CD14-positive monocyte (primary cell): ENCODE data around the gene INPP4A. TPM values are rescaled to one million over a fixed set of nuclear protein-coding genes. Genes with fewer than 3 reads are reported as not detected.

Source experiments
- DNase-seq, 3 donors: peaks; one replicate each; pipeline ENCODE4 v3.0.0-alpha.2; 2011 to 2022
- H2AFZ ChIP-seq: 2 replicates; pipeline ENCODE4 v1.6.0; 2012; ENCODE audit warnings: mild to moderate bottlenecking, low read depth, low read length, inconsistent platforms; ENCODE audit not compliant: insufficient read depth, poor library complexity, severe bottlenecking
- H3K27ac ChIP-seq, 2 donors: 1 replicate in 1 of 2; 2 replicates in 1 of 2; pipeline ENCODE4 v1.5.1; 2012 to 2013; ENCODE audit warnings: low read length in 2 of 2, control low read depth in 1 of 2, inconsistent platforms in 1 of 2, low read depth in 1 of 2, mild to moderate bottlenecking in 1 of 2
- H3K27me3 ChIP-seq, 2 donors: one replicate each; pipeline versions ENCODE4 v1.6.0 to v1.6.1; 2011 to 2013; ENCODE audit warnings: low read length in 2 of 2; ENCODE audit not compliant: control insufficient read depth in 2 of 2, insufficient read depth in 2 of 2
- H3K36me3 ChIP-seq, 2 donors: replicated peaks in 1 of 2; 1 replicate in 1 of 2; 2 replicates in 1 of 2; pipeline versions ENCODE4 v1.5.1 to v1.6.1; 2012 to 2013; ENCODE audit warnings: low read length in 2 of 2, control low read depth in 1 of 2, inconsistent platforms in 1 of 2, mild to moderate bottlenecking in 1 of 2; ENCODE audit not compliant: insufficient read depth in 2 of 2, control insufficient read depth in 1 of 2
- H3K4me1 ChIP-seq, 2 donors: 1 replicate in 1 of 2; 2 replicates in 1 of 2; pipeline versions ENCODE4 v1.5.1 to v1.6.1; 2012 to 2013; ENCODE audit warnings: low read length in 2 of 2, control low read depth in 1 of 2, inconsistent platforms in 1 of 2, mild to moderate bottlenecking in 1 of 2, moderate library complexity in 1 of 2; ENCODE audit not compliant: insufficient read depth in 2 of 2, control insufficient read depth in 1 of 2
- H3K4me2 ChIP-seq: replicated peaks from 2 replicates; pipeline ENCODE3; 2012; ENCODE audit warnings: low read length, moderate library complexity, mild to moderate bottlenecking; ENCODE audit not compliant: poor library complexity, severe bottlenecking; ENCODE audit errors: extremely low read depth
- H3K4me3 ChIP-seq, 3 experiments: fragments of 200-600 bp in 1 of 3; sonication (generic) in 1 of 3; replicated peaks in 1 of 3; 1 replicate in 2 of 3; 2 replicates in 1 of 3; pipeline ENCODE4 v1.5.1; 2011 to 2013; ENCODE audit warnings: low read length in 3 of 3, mild to moderate bottlenecking in 3 of 3, control low read depth in 2 of 3, low read depth in 2 of 3, inconsistent platforms in 1 of 3, moderate library complexity in 1 of 3
- H3K79me2 ChIP-seq: 2 replicates; pipeline ENCODE4 v1.6.0; 2012; ENCODE audit warnings: mild to moderate bottlenecking, control low read depth, inconsistent platforms, low read length, moderate library complexity; ENCODE audit not compliant: insufficient read depth
- H3K9ac ChIP-seq: 2 replicates; pipeline ENCODE4 v1.6.0; 2017; ENCODE audit warnings: low read length, mild to moderate bottlenecking; ENCODE audit not compliant: insufficient read depth, poor library complexity, severe bottlenecking
- H3K9me3 ChIP-seq, 2 donors: replicated peaks in 1 of 2; 1 replicate in 1 of 2; 2 replicates in 1 of 2; pipeline versions ENCODE4 v1.5.1 to v1.6.1; 2012 to 2013; ENCODE audit warnings: low read length in 2 of 2, control low read depth in 1 of 2; ENCODE audit not compliant: control insufficient read depth in 1 of 2, insufficient read depth in 1 of 2
- H4K20me1 ChIP-seq: 2 replicates; pipeline ENCODE4 v1.6.0; 2012; ENCODE audit warnings: mild to moderate bottlenecking, low read length, control low read depth, moderate library complexity; ENCODE audit not compliant: insufficient read depth
- H3K27ac Mint-ChIP-seq, 7 donors: one replicate each; pipeline ENCODE4 v1.8.0; 2020; ENCODE audit warnings: mild to moderate bottlenecking in 7 of 7, mixed read lengths in 7 of 7, moderate library complexity in 6 of 7, inconsistent platforms in 2 of 7
- H3K27me3 Mint-ChIP-seq, 3 donors: one replicate each; pipeline ENCODE4 v1.8.0; 2021 to 2022; ENCODE audit warnings: low read depth in 3 of 3, mild to moderate bottlenecking in 3 of 3, mixed read lengths in 3 of 3, moderate library complexity in 3 of 3, inconsistent platforms in 1 of 3
- H3K36me3 Mint-ChIP-seq, 2 donors: one replicate each; pipeline ENCODE4 v1.8.0; 2020; ENCODE audit warnings: mixed read lengths in 2 of 2, inconsistent platforms in 1 of 2, mild to moderate bottlenecking in 1 of 2
- H3K4me1 Mint-ChIP-seq: one replicate; pipeline ENCODE4 v1.8.0; 2020; ENCODE audit warnings: mild to moderate bottlenecking, mixed read lengths
- H3K4me3 Mint-ChIP-seq, 2 donors: one replicate each; pipeline ENCODE4 v1.8.0; 2020; ENCODE audit warnings: mild to moderate bottlenecking in 2 of 2, mixed read lengths in 2 of 2, moderate library complexity in 1 of 2
- H3K9me3 Mint-ChIP-seq, 7 donors: one replicate each; pipeline ENCODE4 v1.8.0; 2020 to 2022; ENCODE audit warnings: mixed read lengths in 7 of 7, mild to moderate bottlenecking in 6 of 7, moderate library complexity in 6 of 7, inconsistent platforms in 2 of 7
- CTCF ChIP-seq: fragments of 200-600 bp; IDR thresholded peaks from one replicate; pipeline ENCODE4 v1.8.0; 2022; ENCODE audit warnings: antibody characterized with exemption, mild to moderate bottlenecking
- WGBS: methylation state at CpG from one replicate; pipeline ENCODE4 v1.1.5; 2013; ENCODE audit warnings: missing lambda C conversion rate; ENCODE audit not compliant: insufficient coverage; 5-methylcytosine and 5-hydroxymethylcytosine counted together
- intact Hi-C, 2 donors: fragments of 100-400 bp; cut with micrococcal nuclease; formaldehyde crosslinking; loops; one replicate each; pipeline versions ENCODE4 v1.15.0 to v1.15.1; 2023
- polyA plus RNA-seq, 3 donors: library from polyadenylated mRNA; depleted of rRNA in 1 of 3; unstranded in 2 of 3; stranded (reverse) in 1 of 3; fragments of 300-500 nt in 2 of 3; fragments of >200 nt in 1 of 3; fragmentation: Illumina TruSeq in 2 of 3; gene quantifications; 1 replicate in 2 of 3; 2 replicates in 1 of 3; pipeline ENCODE4 v1.2.3, GENCODE V29; 2012 to 2021

Gene INPP4A
- polyA plus RNA-seq, 3 donors, result 13.7 to 52.4 (median 20.7) TPM

GRCh38 chr2:98501223-98501622 is 56.6 kb downstream of the INPP4A start:
- peaks cover 18% of the 10 kb centered on the region for H4K20me1 ChIP-seq
- peaks cover 0 to 5% of the 10 kb centered on the region in 2 donors for H3K9me3 ChIP-seq
- no peaks in the 10 kb centered on the region for H3K27me3 ChIP-seq
- peaks cover 43% of the 10 kb centered on the region for H3K4me1 Mint-ChIP-seq
- H2AFZ ChIP-seq, result no peak overlapping the region
- no peak overlapping the region for H3K4me2 ChIP-seq
- peaks cover 0 to 5% (median 0%) of the 10 kb centered on the region in 3 donors for H3K27me3 Mint-ChIP-seq
- no peak overlapping the region for H3K9ac ChIP-seq
- H3K9me3 Mint-ChIP-seq, result peaks cover 0 to 11% (median 5%) of the 10 kb centered on the region in 7 donors
- intact Hi-C loops, result no loop called here
- H3K27ac ChIP-seq, result no peak overlapping the region
- no peak for TF ChIP-seq CTCF
- peak overlapping the region in 2 of 7 donors; percentile 41 to 46 for H3K27ac Mint-ChIP-seq
- H3K36me3 ChIP-seq, result peaks cover 0 to 29% of the 10 kb centered on the region in 2 donors
- H3K79me2 ChIP-seq, result peaks cover 79% of the 10 kb centered on the region
- H3K36me3 Mint-ChIP-seq, result peaks cover 50 to 71% of the 10 kb centered on the region in 2 donors
- H3K4me1 ChIP-seq, result peaks cover 28 to 37% of the 10 kb centered on the region in 2 donors
- 100% methylated on average over 3 of the region's 4 CpGs for WGBS
- H3K4me3 ChIP-seq, result no peak overlapping the region
- H3K4me3 Mint-ChIP-seq, result no peak overlapping the region
- DNase-seq, result no peak

GRCh38 chr2:98501876-98502275 is 57.2 kb downstream of the INPP4A start:
- Histone ChIP-seq H3K4me1 (peaks cover 35 to 43% of the 10 kb centered on the region in 2 donors), H3K36me3 (peaks cover 0 to 29% of the 10 kb centered on the region in 2 donors), H4K20me1 (peaks cover 12% of the 10 kb centered on the region), H3K27ac (no peak overlapping the region), H3K27me3 (no peaks in the 10 kb centered on the region), H3K4me3 (no peak overlapping the region), H3K79me2 (peaks cover 80% of the 10 kb centered on the region), H3K9ac (no peak overlapping the region), H3K4me2 (no peak overlapping the region), H3K9me3 (peaks cover 0 to 3% of the 10 kb centered on the region in 2 donors), H2AFZ (no peak overlapping the region)
- Mint-ChIP-seq H3K4me1 (peaks cover 50% of the 10 kb centered on the region), H3K36me3 (peaks cover 52 to 71% of the 10 kb centered on the region in 2 donors), H3K27ac (peak overlapping the region in 5 of 7 donors; percentile 31 to 73 (median 46)), H3K27me3 (peaks cover 0 to 5% (median 0%) of the 10 kb centered on the region in 3 donors), H3K9me3 (peaks cover 0 to 5% (median 3%) of the 10 kb centered on the region in 7 donors), H3K4me3 (no peak overlapping the region)
- no peak for DNase-seq
- TF ChIP-seq CTCF, result no peak
- intact Hi-C loops, result no loop called here
- WGBS, result 100% methylated on average over 2 of the region's 3 CpGs
